DOHH2 (cell line): ENCODE results near the gene RIPOR2.

Experiments
- H3F3A ChIP-seq: fragments of 200-600 bp; sonication (generic), shearing (Covaris generic); 2 replicates; pipeline ENCODE4 v1.6.0; 2016; ENCODE audit warnings: antibody characterized with exemption, mild to moderate bottlenecking; ENCODE audit not compliant: control insufficient read depth, insufficient read depth
- H3K27ac ChIP-seq: fragments of 200-600 bp; sonication (generic); 2 replicates; pipeline ENCODE4 v1.5.1; 2014; ENCODE audit warnings: low read depth, mild to moderate bottlenecking, low read length, moderate library complexity
- H3K27me3 ChIP-seq: fragments of 200-600 bp; sonication (generic); 2 replicates; pipeline ENCODE4 v1.6.1; 2014; ENCODE audit warnings: mild to moderate bottlenecking, low read length, mixed read lengths; ENCODE audit not compliant: control insufficient read depth
- H3K36me3 ChIP-seq: fragments of 200-600 bp; sonication (generic); 2 replicates; pipeline ENCODE4 v1.6.1; 2014; ENCODE audit warnings: mild to moderate bottlenecking, low read length, moderate library complexity, mixed read lengths; ENCODE audit not compliant: control insufficient read depth
- H3K4me1 ChIP-seq: fragments of 200-600 bp; sonication (generic); 2 replicates; pipeline ENCODE4 v1.6.1; 2014; ENCODE audit warnings: mild to moderate bottlenecking, low read length, mixed read lengths; ENCODE audit not compliant: control insufficient read depth
- H3K4me2 ChIP-seq: fragments of 200-600 bp; sonication (generic); 2 replicates; pipeline ENCODE4 v1.6.0; 2014; ENCODE audit warnings: mild to moderate bottlenecking, low read length, moderate library complexity
- H3K4me3 ChIP-seq: fragments of 200-600 bp; sonication (generic); 2 replicates; pipeline ENCODE4 v1.5.1; 2014; ENCODE audit warnings: mild to moderate bottlenecking, low read length, mixed read lengths
- H3K79me2 ChIP-seq: fragments of 200-600 bp; sonication (generic); 2 replicates; pipeline ENCODE4 v1.6.1; 2014; ENCODE audit warnings: mild to moderate bottlenecking, low read length, mixed read lengths; ENCODE audit not compliant: control insufficient read depth
- H3K9me2 ChIP-seq: fragments of 200-600 bp; sonication (generic); replicated peaks from 2 replicates; pipeline ENCODE4 v1.6.1; 2014; ENCODE audit warnings: mild to moderate bottlenecking, low read length, mixed read lengths; ENCODE audit not compliant: control insufficient read depth
- H3K9me3 ChIP-seq: fragments of 200-600 bp; sonication (generic); 2 replicates; pipeline ENCODE4 v1.6.1; 2014; ENCODE audit warnings: antibody characterized with exemption, low read length, mixed read lengths; ENCODE audit not compliant: control insufficient read depth, insufficient read depth
- H4K20me1 ChIP-seq: fragments of 200-600 bp; sonication (generic); 2 replicates; pipeline ENCODE4 v1.6.0; 2014; ENCODE audit warnings: low read depth, mild to moderate bottlenecking, antibody characterized with exemption, low read length, moderate library complexity; ENCODE audit not compliant: control insufficient read depth, insufficient read depth
- EZH2phosphoT487 ChIP-seq: fragments of 200-600 bp; sonication (generic); IDR thresholded peaks from 2 replicates; pipeline ENCODE4 v1.6.1; 2017; ENCODE audit warnings: borderline replicate concordance, mild to moderate bottlenecking, antibody characterized with exemption, low read length, moderate library complexity, mixed read lengths
- TF ChIP-seq, protein P1 (sequence below): fragments of 200-600 bp; sonication (generic); IDR thresholded peaks from one replicate; pipeline ENCODE4 v1.5.1; 2014; ENCODE audit warnings: antibody characterized with exemption, mild to moderate bottlenecking, low read depth, low read length; ENCODE audit not compliant: poor library complexity, severe bottlenecking

The RIPOR2 gene

DNA sequence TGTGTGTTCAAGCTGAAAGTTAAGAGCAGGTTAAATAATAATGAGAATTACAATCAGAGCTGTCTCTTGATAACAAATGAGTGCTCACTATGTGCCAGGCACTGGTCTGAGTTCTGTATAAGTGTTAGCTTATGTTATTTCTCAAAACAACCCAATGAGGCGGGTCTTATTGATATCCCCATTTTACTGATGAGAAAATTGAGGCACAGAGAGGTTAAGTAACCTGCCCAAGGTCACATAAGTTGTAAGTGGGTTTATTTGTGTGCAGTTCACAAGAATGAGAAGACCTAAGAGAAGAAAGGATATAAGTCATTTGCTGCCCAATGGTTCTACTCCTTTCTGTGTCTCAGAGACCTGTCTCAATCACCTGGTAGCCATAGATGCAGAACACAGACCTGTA lies 103.0 kb downstream of the RIPOR2 start:
- H3K9me2 ChIP-seq = no peaks in the 10 kb centered on the region
- no peak overlapping the region for H3K4me2 ChIP-seq
- H3K4me1 ChIP-seq = no peaks in the 10 kb centered on the region
- no peak overlapping the region for H3K4me3 ChIP-seq
- H3F3A ChIP-seq = no peaks in the 10 kb centered on the region
- no peaks in the 10 kb centered on the region for H3K27me3 ChIP-seq
- H3K79me2 ChIP-seq = no peaks in the 10 kb centered on the region
- TF ChIP-seq EZH2phosphoT487 = no peak
- TF ChIP-seq, protein P1, sequence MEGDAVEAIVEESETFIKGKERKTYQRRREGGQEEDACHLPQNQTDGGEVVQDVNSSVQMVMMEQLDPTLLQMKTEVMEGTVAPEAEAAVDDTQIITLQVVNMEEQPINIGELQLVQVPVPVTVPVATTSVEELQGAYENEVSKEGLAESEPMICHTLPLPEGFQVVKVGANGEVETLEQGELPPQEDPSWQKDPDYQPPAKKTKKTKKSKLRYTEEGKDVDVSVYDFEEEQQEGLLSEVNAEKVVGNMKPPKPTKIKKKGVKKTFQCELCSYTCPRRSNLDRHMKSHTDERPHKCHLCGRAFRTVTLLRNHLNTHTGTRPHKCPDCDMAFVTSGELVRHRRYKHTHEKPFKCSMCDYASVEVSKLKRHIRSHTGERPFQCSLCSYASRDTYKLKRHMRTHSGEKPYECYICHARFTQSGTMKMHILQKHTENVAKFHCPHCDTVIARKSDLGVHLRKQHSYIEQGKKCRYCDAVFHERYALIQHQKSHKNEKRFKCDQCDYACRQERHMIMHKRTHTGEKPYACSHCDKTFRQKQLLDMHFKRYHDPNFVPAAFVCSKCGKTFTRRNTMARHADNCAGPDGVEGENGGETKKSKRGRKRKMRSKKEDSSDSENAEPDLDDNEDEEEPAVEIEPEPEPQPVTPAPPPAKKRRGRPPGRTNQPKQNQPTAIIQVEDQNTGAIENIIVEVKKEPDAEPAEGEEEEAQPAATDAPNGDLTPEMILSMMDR = no peak
- peaks cover 65% of the 10 kb centered on the region for H3K36me3 ChIP-seq
- H3K27ac ChIP-seq = no peak overlapping the region
- H3K9me3 ChIP-seq = no peaks in the 10 kb centered on the region
- H4K20me1 ChIP-seq = no peaks in the 10 kb centered on the region

DNA sequence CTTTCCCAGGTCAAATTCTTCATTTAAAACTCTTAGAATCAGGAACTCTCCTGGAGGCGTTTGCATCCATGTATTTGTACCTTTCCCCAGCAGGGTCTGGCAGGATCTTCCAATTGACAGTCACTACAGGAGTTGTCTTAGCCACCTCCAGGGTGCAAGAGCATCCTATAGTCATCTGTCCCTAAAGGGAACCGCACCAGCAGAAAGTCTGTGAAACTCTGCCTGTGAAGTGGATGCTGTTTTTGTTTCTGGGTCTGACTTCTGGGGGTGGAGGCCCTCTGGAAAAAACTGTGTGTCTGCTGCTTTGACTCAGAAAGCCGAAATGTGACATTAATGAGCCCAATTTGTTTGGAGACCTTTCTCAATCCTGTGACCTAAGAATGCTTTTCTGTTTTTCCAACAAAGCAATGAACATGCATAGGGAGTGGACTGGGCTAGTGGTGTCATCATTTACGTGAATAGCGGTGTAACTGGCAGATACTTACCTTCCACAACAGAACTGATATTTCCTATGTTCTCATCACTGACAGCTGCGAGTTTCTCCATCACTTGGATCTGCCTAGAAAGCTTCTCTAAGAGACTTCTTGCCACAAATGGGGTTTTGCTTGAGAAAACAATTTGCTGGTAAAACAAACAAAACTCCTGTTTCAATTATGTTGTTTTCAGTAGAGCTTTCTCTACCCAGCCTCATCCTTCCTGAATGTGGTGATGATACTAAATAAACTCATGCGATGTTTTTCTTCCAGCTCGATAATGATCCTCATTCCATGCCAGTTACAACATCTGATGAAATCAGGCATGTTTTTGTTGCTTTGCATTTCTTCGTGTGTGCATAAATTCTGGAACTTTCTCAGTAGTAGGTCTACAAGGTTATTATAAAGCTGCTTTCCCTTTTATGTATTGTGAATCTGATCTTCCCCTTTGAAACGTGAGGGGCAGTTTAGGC lies 103.7 kb downstream of the RIPOR2 start:
- H4K20me1 ChIP-seq = no peaks in the 10 kb centered on the region
- H3K4me3 ChIP-seq = no peak overlapping the region
- TF ChIP-seq EZH2phosphoT487 = no peak
- TF ChIP-seq, protein P1 = no peak
- H3K4me2 ChIP-seq = no peak overlapping the region
- H3K27me3 ChIP-seq = no peaks in the 10 kb centered on the region
- H3K36me3 ChIP-seq = peaks cover 72% of the 10 kb centered on the region
- H3K9me2 ChIP-seq = no peaks in the 10 kb centered on the region
- H3K27ac ChIP-seq = no peak overlapping the region
- no peaks in the 10 kb centered on the region for H3K4me1 ChIP-seq
- H3K9me3 ChIP-seq = no peaks in the 10 kb centered on the region
- no peaks in the 10 kb centered on the region for H3K79me2 ChIP-seq
- no peaks in the 10 kb centered on the region for H3F3A ChIP-seq

GRCh38 chr6:24829657-24830056 lies 106.1 kb downstream of the RIPOR2 start:
- no peak overlapping the region for H3K27ac ChIP-seq
- H3K79me2 ChIP-seq = no peaks in the 10 kb centered on the region
- no peaks in the 10 kb centered on the region for H4K20me1 ChIP-seq
- TF ChIP-seq, protein P1 = no peak
- TF ChIP-seq EZH2phosphoT487 = no peak
- no peaks in the 10 kb centered on the region for H3K27me3 ChIP-seq
- no peak overlapping the region for H3K4me2 ChIP-seq
- H3K4me3 ChIP-seq = no peak overlapping the region
- no peaks in the 10 kb centered on the region for H3K9me3 ChIP-seq
- no peaks in the 10 kb centered on the region for H3K9me2 ChIP-seq
- no peaks in the 10 kb centered on the region for H3K4me1 ChIP-seq
- H3F3A ChIP-seq = 0 out of 2 replicates have a peak, but pooled peaks cover 2% of the 10 kb centered on the region
- H3K36me3 ChIP-seq = peaks cover 76% of the 10 kb centered on the region
